ENCODE data around the gene TSPEAR.
"Not testable (repeated sequence)": the region's sequence is repeated elsewhere in the genome, so short reads cannot be mapped to it uniquely, and the experiment has no call there.

TSPEAR gene

DNA sequence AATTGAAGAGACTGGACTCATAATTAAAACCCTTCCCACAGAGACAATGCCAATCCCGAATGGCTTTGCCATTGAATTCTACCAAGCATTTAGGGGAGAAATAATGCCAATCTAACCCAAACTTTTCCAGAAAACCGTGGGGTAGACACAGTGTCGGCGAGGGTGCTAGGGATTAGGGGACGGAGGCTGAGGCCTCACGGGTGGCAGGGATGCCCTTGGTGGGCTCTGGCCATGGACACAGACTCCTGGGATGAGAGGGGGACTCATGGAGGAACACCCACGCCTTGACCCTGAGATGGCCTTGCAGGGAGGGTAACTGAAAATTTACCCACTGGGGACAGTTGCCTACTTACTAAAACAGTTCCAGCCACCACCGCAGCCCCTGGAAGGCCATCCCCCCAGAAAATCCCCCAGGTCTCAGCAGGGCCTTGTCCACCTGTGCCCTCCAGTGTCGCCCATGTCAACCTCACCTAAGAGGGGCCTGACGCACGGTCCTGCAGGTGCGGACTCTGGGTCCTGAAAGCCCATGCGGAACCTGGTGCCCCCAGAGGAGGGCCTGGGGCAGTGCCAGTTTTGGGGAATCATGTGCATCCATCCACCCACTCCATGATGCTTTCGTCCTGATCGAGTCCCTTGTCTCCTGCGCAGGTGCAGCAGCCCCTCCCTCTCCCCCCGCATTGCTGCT, 132.9 kb downstream of the TSPEAR start:
- peaks cover 20% of the 10 kb centered on the region for H3K27me3 Mint-ChIP-seq (ENCODE audit: low read depth)

DNA sequence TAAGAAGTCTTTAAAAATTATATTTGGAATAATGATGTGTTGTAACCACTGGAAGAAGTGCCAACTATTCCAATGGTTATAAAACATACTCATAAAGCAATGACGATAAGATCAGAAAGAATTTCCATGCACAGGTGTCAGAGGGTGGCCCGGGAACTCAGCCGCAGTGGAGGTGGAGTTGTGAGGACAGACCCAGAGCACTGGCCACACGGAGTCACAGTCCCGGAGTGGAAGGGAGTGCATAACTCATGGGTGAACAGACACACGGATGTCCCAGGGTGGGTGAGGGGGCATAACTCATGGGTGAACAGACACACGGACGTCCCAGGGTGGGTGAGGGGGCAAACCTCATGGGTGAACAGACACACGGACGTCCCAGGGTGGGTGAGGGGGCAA, 135.3 kb downstream of the TSPEAR start:
- peaks cover 21% of the 10 kb centered on the region for H3K27me3 Mint-ChIP-seq (ENCODE audit: low read depth)
- peaks cover 47% of the 10 kb centered on the region for H3K9me3 Mint-ChIP-seq
- no peak overlapping the region for H3K4me3 Mint-ChIP-seq
- no peaks in the 10 kb centered on the region for H3K4me1 Mint-ChIP-seq
- peaks cover 4% of the 10 kb centered on the region for H3K36me3 Mint-ChIP-seq (ENCODE audit: low read depth)
- TF ChIP-seq, protein P1, sequence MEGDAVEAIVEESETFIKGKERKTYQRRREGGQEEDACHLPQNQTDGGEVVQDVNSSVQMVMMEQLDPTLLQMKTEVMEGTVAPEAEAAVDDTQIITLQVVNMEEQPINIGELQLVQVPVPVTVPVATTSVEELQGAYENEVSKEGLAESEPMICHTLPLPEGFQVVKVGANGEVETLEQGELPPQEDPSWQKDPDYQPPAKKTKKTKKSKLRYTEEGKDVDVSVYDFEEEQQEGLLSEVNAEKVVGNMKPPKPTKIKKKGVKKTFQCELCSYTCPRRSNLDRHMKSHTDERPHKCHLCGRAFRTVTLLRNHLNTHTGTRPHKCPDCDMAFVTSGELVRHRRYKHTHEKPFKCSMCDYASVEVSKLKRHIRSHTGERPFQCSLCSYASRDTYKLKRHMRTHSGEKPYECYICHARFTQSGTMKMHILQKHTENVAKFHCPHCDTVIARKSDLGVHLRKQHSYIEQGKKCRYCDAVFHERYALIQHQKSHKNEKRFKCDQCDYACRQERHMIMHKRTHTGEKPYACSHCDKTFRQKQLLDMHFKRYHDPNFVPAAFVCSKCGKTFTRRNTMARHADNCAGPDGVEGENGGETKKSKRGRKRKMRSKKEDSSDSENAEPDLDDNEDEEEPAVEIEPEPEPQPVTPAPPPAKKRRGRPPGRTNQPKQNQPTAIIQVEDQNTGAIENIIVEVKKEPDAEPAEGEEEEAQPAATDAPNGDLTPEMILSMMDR (IDR thresholded peaks at IDR 0.05; ENCODE audit: unreplicated experiment in 3 of 3), result no peak
- no peak overlapping the region for H3K27ac Mint-ChIP-seq

More for the DNA sequence above, 132.9 kb downstream of the TSPEAR start:
- no peak overlapping the region for H3K27ac Mint-ChIP-seq
- TF ChIP-seq, protein P1 (IDR thresholded peaks at IDR 0.05; ENCODE audit: unreplicated experiment in 3 of 3), result no peak
- peaks cover 47% of the 10 kb centered on the region for H3K9me3 Mint-ChIP-seq
- H3K4me1 Mint-ChIP-seq, result no peaks in the 10 kb centered on the region
- H3K4me3 Mint-ChIP-seq, result no peak overlapping the region
- peaks cover 4% of the 10 kb centered on the region for H3K36me3 Mint-ChIP-seq (ENCODE audit: low read depth)

DNA sequence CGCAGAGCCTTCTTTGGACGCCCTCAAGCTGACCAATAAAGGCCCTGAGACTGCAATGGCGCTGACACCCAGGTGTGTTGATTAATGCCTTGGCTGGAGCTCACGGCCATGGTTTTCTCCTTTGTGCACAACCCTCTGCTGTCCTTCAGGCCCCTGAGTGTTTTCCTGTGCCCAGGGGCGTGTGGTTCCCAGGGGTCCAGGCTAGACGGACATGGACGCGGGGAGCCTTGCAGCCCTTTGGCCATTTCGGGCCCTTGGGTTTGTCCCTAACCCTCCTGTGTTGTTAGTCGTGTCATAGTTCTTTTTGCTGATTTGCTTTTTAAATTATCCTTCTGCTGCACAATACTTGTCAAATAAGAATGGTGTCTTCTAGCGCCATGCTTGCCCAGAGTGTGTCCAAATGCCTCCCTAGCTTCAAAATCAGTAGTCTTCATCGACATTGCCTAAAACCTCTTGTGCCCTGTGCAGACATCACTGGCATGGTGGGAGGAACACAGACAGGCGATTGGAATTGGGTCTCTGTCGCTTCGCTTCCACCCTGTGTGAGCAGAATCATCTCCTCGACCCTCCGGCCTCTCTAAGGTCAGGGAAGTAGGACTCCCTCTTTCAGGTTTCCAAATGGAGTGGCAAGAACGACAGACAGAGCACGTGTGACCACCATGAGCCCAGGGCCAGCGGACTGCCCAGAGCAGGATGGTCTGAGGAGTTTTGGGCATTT, 135.9 kb downstream of the TSPEAR start:
- Mint-ChIP-seq H3K9me3 (peaks cover 48% of the 10 kb centered on the region), H3K36me3 (ENCODE audit: low read depth) (peaks cover 2% of the 10 kb centered on the region), H3K27me3 (ENCODE audit: low read depth) (peaks cover 20% of the 10 kb centered on the region), H3K27ac (no peak overlapping the region), H3K4me3 (no peak overlapping the region), H3K4me1 (no peaks in the 10 kb centered on the region)
- TF ChIP-seq, protein P1 (IDR thresholded peaks at IDR 0.05; ENCODE audit: unreplicated experiment in 3 of 3), result no peak

DNA sequence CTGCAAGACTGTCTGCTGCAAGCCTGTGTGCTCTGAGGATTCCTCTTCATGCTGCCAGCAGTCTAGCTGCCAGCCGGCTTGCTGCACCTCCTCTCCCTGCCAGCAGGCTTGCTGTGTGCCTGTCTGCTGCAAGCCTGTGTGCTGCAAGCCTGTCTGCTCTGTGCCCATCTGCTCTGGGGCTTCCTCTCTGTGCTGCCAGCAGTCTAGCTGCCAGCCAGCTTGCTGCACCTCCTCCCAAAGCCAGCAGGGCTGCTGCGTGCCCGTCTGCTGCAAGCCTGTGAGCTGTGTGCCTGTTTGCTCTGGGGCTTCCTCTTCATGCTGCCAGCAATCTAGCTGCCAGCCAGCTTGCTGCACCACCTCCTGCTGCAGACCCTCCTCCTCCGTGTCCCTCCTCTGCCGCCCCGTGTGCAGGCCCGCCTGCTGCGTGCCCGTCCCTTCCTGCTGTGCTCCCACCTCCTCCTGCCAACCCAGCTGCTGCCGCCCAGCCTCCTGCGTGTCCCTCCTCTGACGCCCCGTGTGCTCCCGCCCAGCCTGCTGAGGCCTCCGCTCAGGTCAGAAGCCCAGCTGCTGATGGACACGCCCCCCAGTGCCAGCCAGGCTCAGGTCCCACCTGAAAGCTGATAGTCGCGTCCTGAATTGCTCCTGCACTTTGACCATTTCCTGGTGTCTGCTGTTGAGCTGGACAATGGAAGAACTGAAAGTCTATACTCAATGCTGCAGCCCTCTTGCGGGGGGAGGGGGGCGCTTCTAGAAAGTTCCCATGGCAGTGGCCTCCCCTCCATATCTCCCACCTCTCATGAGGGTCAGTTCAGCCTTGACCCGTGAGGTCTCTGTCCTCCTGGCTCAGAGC, 136.7 kb downstream of the TSPEAR start:
- no peaks in the 10 kb centered on the region for H3K4me1 Mint-ChIP-seq
- no peaks in the 10 kb centered on the region for H3K36me3 Mint-ChIP-seq (ENCODE audit: low read depth)
- peaks cover 49% of the 10 kb centered on the region for H3K9me3 Mint-ChIP-seq
- no peak overlapping the region for H3K27ac Mint-ChIP-seq
- H3K4me3 Mint-ChIP-seq, result no peak overlapping the region
- peaks cover 16% of the 10 kb centered on the region for H3K27me3 Mint-ChIP-seq (ENCODE audit: low read depth)
- TF ChIP-seq, protein P1 (IDR thresholded peaks at IDR 0.05; ENCODE audit: unreplicated experiment in 3 of 3), result no peak

DNA sequence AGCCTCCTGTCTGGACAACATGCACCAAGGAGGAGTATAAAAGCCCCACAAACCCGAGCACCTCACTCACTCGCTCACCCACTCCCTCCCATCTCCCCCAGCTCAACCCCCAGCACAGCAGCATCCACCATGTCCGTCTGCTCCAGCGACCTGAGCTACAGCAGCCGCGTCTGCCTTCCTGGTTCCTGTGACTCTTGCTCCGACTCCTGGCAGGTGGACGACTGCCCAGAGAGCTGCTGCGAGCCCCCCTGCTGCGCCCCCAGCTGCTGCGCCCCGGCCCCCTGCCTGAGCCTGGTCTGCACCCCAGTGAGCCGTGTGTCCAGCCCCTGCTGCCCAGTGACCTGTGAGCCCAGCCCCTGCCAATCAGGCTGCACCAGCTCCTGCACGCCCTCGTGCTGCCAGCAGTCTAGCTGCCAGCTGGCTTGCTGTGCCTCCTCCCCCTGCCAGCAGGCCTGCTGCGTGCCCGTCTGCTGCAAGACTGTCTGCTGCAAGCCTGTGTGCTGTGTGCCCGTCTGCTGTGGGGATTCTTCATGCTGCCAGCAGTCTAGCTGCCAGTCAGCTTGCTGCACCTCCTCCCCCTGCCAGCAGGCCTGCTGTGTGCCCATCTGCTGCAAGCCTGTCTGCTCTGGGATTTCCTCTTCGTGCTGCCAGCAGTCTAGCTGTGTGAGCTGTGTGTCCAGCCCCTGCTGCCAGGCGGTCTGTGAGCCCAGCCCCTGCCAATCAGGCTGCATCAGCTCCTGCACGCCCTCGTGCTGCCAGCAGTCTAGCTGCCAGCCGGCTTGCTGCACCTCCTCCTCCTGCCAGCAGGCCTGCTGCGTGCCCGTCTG, 137.5 kb downstream of the TSPEAR start, which contains the start of gene KRTAP10-4:
TSS of gene KRTAP10-4 (plus strand) at position 100 of the 827 bp plus-strand sequence. CDS start at position 130, 30 bp downstream.
- peaks cover 47% of the 10 kb centered on the region for H3K9me3 Mint-ChIP-seq
- not testable (repeated sequence) for H3K36me3 Mint-ChIP-seq (ENCODE audit: low read depth); H3K4me1 Mint-ChIP-seq; H3K27ac Mint-ChIP-seq; H3K4me3 Mint-ChIP-seq
- H3K27me3 Mint-ChIP-seq (ENCODE audit: low read depth), result peaks cover 25% of the 10 kb centered on the region

Measured in nephron (organoid).